Endothelial cell of umbilical vein (primary cell): ENCODE results near the gene INIP. TPM values are rescaled to one million over a fixed set of nuclear protein-coding genes. Genes with fewer than 3 reads are reported as not detected.

Experiments used
- BruUV-seq: library from RNA; stranded (reverse); fragments of 400-500 nt; replicated peaks from 2 replicates; lab custom pipeline; 2021; lab: Mats Ljungman, UMichigan
- CTCF ChIA-PET: fragments of 300-600, 350-600 bp; sonication (Branson Sonifier 250); formaldehyde crosslinking; loops from one replicate; lab custom pipeline; 2021; ENCODE audit warnings: antibody characterized with exemption, inconsistent platforms; lab: Charles Lee
- POLR2A ChIA-PET: fragments of 300-600, 350-600 bp; sonication (Branson Sonifier 250); formaldehyde crosslinking; loops from one replicate; lab custom pipeline; 2021; ENCODE audit warnings: antibody characterized with exemption, inconsistent platforms; lab: Charles Lee
- DNase-seq: peaks from one replicate; pipeline ENCODE4 v3.0.0-alpha.2; 2011; ENCODE audit warnings: low read depth, low spot score
- FAIRE-seq: peaks from 2 replicates; lab custom pipeline; 2011; peaks lifted over from hg19 to GRCh38; lab: Jason Lieb, UNC
- H2AFZ ChIP-seq: 2 replicates; pipeline ENCODE4 v1.6.0; 2012; ENCODE audit warnings: low read depth, low read length, control low read depth, inconsistent platforms
- H3K27ac ChIP-seq: 2 replicates; pipeline ENCODE4 v1.5.1; 2011; ENCODE audit warnings: low read depth, mild to moderate bottlenecking, control low read depth, low read length, moderate library complexity; ENCODE audit not compliant: insufficient read depth
- H3K27me3 ChIP-seq, 2 experiments: 2 replicates each; pipeline versions ENCODE4 v1.6.0 to v1.6.1; 2011; ENCODE audit warnings: low read length in 2 of 2, mixed read lengths in 1 of 2; ENCODE audit not compliant: control insufficient read depth in 2 of 2, insufficient read depth in 2 of 2
- H3K36me3 ChIP-seq, 2 experiments: 2 replicates in 1 of 2; 3 replicates in 1 of 2; pipeline ENCODE4 v1.5.1; 2011; ENCODE audit warnings: low read length in 2 of 2, mild to moderate bottlenecking in 1 of 2, moderate library complexity in 1 of 2; ENCODE audit not compliant: control insufficient read depth in 2 of 2, insufficient read depth in 2 of 2; ENCODE audit errors: extremely low read depth in 1 of 2
- H3K4me1 ChIP-seq: 3 replicates; pipeline ENCODE4 v1.5.1; 2011; ENCODE audit warnings: mild to moderate bottlenecking, low read length; ENCODE audit not compliant: control insufficient read depth, insufficient read depth; ENCODE audit errors: extremely low read depth
- H3K4me2 ChIP-seq: 2 replicates; pipeline ENCODE4 v1.6.1; 2011; ENCODE audit warnings: low read length, control low read depth, mixed read lengths; ENCODE audit not compliant: insufficient read depth
- H3K4me3 ChIP-seq, 3 experiments: fragments of 200-600 bp in 1 of 3; sonication (generic), shearing (Covaris generic) in 1 of 3; replicated peaks in 1 of 3; 2 replicates each; pipeline ENCODE4 v1.5.1; 2011 to 2016; ENCODE audit warnings: control low read depth in 3 of 3, low read length in 3 of 3, mild to moderate bottlenecking in 2 of 3, inconsistent platforms in 1 of 3, low read depth in 1 of 3, moderate library complexity in 1 of 3; ENCODE audit not compliant: insufficient read depth in 1 of 3
- H3K79me2 ChIP-seq: 2 replicates; pipeline ENCODE4 v1.6.0; 2012; ENCODE audit warnings: low read length, inconsistent platforms; ENCODE audit not compliant: control insufficient read depth, insufficient read depth
- H3K9ac ChIP-seq: replicated peaks from 2 replicates; pipeline ENCODE3; 2011; ENCODE audit warnings: low read length, control low read depth; ENCODE audit not compliant: insufficient read depth; ENCODE audit errors: extremely low read depth
- H3K9me1 ChIP-seq: replicated peaks from 3 replicates; pipeline ENCODE4 v1.6.0; 2011; ENCODE audit warnings: mild to moderate bottlenecking, low read length; ENCODE audit not compliant: control insufficient read depth, insufficient read depth; ENCODE audit errors: extremely low read depth
- H3K9me3 ChIP-seq: replicated peaks from 2 replicates; pipeline ENCODE4 v1.5.1; 2012; ENCODE audit warnings: low read length, inconsistent platforms; ENCODE audit not compliant: control insufficient read depth, insufficient read depth
- H4K20me1 ChIP-seq: replicated peaks from 2 replicates; pipeline ENCODE3; 2011; ENCODE audit warnings: mild to moderate bottlenecking, low read length; ENCODE audit not compliant: control insufficient read depth, insufficient read depth; ENCODE audit errors: extremely low read depth
- EZH2 ChIP-seq: IDR thresholded peaks from 2 replicates; pipeline ENCODE4 v1.6.1; 2012; ENCODE audit warnings: borderline replicate concordance, low read depth, mild to moderate bottlenecking, moderate library complexity, low read length, inconsistent platforms; ENCODE audit not compliant: severe bottlenecking
- FOS ChIP-seq: IDR thresholded peaks from 2 replicates; pipeline ENCODE4 v1.6.1; 2011; ENCODE audit warnings: mild to moderate bottlenecking, low read length, moderate library complexity, borderline replicate concordance; ENCODE audit not compliant: insufficient read depth
- GATA2 ChIP-seq: IDR thresholded peaks from 2 replicates; pipeline ENCODE4 v1.7.0; 2011; ENCODE audit warnings: low read depth, mild to moderate bottlenecking, moderate library complexity, mixed read lengths, low read length; ENCODE audit not compliant: insufficient read length, insufficient read depth
- JUN ChIP-seq: IDR thresholded peaks from 2 replicates; pipeline ENCODE4 v1.6.1; 2011; ENCODE audit warnings: borderline replicate concordance, low read depth; ENCODE audit not compliant: insufficient read length, insufficient read depth
- MYC ChIP-seq: IDR thresholded peaks from one replicate; pipeline ENCODE4 v1.6.1; 2011; ENCODE audit warnings: mild to moderate bottlenecking, low read depth, low read length
- POLR2A ChIP-seq: IDR thresholded peaks from 2 replicates; pipeline ENCODE4 v1.6.1; 2012; ENCODE audit warnings: low read depth, mild to moderate bottlenecking, control low read depth, low read length
- POLR2AphosphoS5 ChIP-seq: IDR thresholded peaks from 2 replicates; pipeline ENCODE4 v1.6.1; 2012; ENCODE audit warnings: low read depth, mild to moderate bottlenecking, control low read depth, low read length, moderate library complexity; ENCODE audit not compliant: insufficient read depth
- dilution Hi-C: fragments of 300-500 bp; cut with MboI; formaldehyde crosslinking; loops from one replicate; pipeline ENCODE4 v1.15.0; 2019; ENCODE audit warnings: low sequenced_read_pairs; ENCODE audit not compliant: extremely low pct_ligation_motif_present
- intact Hi-C: fragments of 100-400 bp; cut with micrococcal nuclease; formaldehyde crosslinking; loops from one replicate; pipeline ENCODE4 v1.10.0; 2022
- polyA plus RNA-seq, 4 experiments: library from polyadenylated mRNA; depleted of rRNA in 3 of 4; stranded (reverse) in 3 of 4; unstranded in 1 of 4; fragments of >200 nt; gene quantifications; 2 replicates each; pipeline versions ENCODE4 v1.2.1 to v1.2.3, GENCODE V29; 2011 to 2012; ENCODE audit warnings: missing spikeins in 1 of 4
- total RNA-seq: library from RNA; stranded (reverse); gene quantifications from 2 replicates; pipeline ENCODE4 v1.2.3, GENCODE V29; 2021
- TF ChIP-seq, protein P1 (sequence below), 2 donors: IDR thresholded peaks; 1 replicate in 1 of 2; 2 replicates in 1 of 2; pipeline ENCODE4 v1.5.1; 2011; ENCODE audit warnings: low read length in 2 of 2, mild to moderate bottlenecking in 2 of 2, moderate library complexity in 2 of 2, control low read depth in 1 of 2, inconsistent platforms in 1 of 2, low read depth in 1 of 2; ENCODE audit not compliant: insufficient read depth in 1 of 2; ENCODE audit errors: extremely low read depth in 1 of 2
- TF ChIP-seq, protein P2 (sequence below): IDR thresholded peaks from 2 replicates; pipeline ENCODE4 v1.6.1; 2011; ENCODE audit not compliant: insufficient read depth, insufficient read length

The INIP gene
- total and polyA plus RNA-seq, 2 donors (not counting 3 experiments of a cell fraction or from before 2014, with no cell fraction given), result 12.3 to 25.7 TPM

DNA sequence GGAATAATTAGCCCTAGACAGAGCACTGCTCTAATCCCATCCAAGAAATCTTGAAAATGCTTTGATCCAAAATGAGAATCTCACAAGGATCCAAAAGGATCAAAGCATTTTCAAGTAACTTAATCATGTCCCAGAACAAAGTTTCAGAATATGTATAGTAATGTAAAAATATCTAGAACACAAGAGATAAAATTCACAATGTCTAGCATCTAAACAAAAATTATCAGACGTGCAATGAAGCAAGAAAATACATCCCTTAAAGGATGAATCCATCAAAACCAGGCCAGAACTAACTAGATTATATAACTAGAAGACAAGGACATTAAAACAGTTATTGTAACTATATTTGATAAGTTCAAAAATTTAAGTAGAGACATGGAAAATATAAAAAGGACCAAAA lies 69.3 kb downstream of the INIP start:
- TF ChIP-seq FOS (no peak), POLR2AphosphoS5 (no peak), MYC (no peak), EZH2 (no peak), JUN (no peak), GATA2 (no peak), POLR2A (no peak)
- TF ChIP-seq, protein P1, sequence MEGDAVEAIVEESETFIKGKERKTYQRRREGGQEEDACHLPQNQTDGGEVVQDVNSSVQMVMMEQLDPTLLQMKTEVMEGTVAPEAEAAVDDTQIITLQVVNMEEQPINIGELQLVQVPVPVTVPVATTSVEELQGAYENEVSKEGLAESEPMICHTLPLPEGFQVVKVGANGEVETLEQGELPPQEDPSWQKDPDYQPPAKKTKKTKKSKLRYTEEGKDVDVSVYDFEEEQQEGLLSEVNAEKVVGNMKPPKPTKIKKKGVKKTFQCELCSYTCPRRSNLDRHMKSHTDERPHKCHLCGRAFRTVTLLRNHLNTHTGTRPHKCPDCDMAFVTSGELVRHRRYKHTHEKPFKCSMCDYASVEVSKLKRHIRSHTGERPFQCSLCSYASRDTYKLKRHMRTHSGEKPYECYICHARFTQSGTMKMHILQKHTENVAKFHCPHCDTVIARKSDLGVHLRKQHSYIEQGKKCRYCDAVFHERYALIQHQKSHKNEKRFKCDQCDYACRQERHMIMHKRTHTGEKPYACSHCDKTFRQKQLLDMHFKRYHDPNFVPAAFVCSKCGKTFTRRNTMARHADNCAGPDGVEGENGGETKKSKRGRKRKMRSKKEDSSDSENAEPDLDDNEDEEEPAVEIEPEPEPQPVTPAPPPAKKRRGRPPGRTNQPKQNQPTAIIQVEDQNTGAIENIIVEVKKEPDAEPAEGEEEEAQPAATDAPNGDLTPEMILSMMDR (IDR thresholded peaks at IDR 0.05; ENCODE audit: extremely low read depth in 1 of 2, insufficient read depth in 1 of 2, low read depth in 1 of 2, low read length in 2 of 2), result no peak
- TF ChIP-seq, protein P2, sequence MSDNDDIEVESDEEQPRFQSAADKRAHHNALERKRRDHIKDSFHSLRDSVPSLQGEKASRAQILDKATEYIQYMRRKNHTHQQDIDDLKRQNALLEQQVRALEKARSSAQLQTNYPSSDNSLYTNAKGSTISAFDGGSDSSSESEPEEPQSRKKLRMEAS, result no peak
- no peak overlapping the region for H2AFZ ChIP-seq
- ChIA-PET CTCF (no interaction called here), POLR2A (no interaction called here)
- dilution Hi-C loops (no loop called here), intact Hi-C loops (no loop called here)
- no peaks in the 10 kb centered on the region for H3K27me3 ChIP-seq
- BruUV-seq, result no TSS peak
- no peaks in the 10 kb centered on the region for H3K36me3 ChIP-seq
- FAIRE-seq (no peak), DNase-seq (no peak)
- H3K27ac ChIP-seq, result no peak overlapping the region
- no peaks in the 10 kb centered on the region for H3K9me3 ChIP-seq
- no peak overlapping the region for H3K4me3 ChIP-seq
- H4K20me1 ChIP-seq, result no peaks in the 10 kb centered on the region
- no peaks in the 10 kb centered on the region for H3K79me2 ChIP-seq
- H3K4me2 ChIP-seq, result no peak overlapping the region
- H3K4me1 ChIP-seq, result no peaks in the 10 kb centered on the region
- no peak overlapping the region for H3K9ac ChIP-seq
- no peaks in the 10 kb centered on the region for H3K9me1 ChIP-seq
